Neural progenitor cell (in vitro differentiated cells): ENCODE data around the gene PPM1L. TPM values are rescaled to one million over a fixed set of nuclear protein-coding genes. Genes with fewer than 3 reads are reported as not detected.

Experiments used
- DNase-seq: peaks from one replicate; pipeline ENCODE4 v3.0.0-alpha.2; 2016; ENCODE audit warnings: low spot score
- H2AFZ ChIP-seq: fragments of 200-600 bp; sonication (generic); replicated peaks from 2 replicates; pipeline ENCODE4 v1.6.1; 2016; ENCODE audit warnings: antibody characterized with exemption
- H3F3A ChIP-seq: fragments of 200-600 bp; sonication (generic); 2 replicates; pipeline ENCODE4 v1.6.1; 2016; ENCODE audit warnings: antibody characterized with exemption, low read depth
- H3K27ac ChIP-seq: fragments of 200-600 bp; sonication (generic); 2 replicates; pipeline ENCODE4 v1.5.1; 2016; ENCODE audit warnings: mild to moderate bottlenecking
- H3K27me3 ChIP-seq: fragments of 200-600 bp; sonication (generic); 2 replicates; pipeline ENCODE4 v1.6.1; 2016; ENCODE audit warnings: mild to moderate bottlenecking, moderate library complexity
- H3K36me3 ChIP-seq: fragments of 200-600 bp; sonication (generic); 2 replicates; pipeline ENCODE4 v1.5.1; 2016
- H3K4me1 ChIP-seq: fragments of 200-600 bp; sonication (generic); 2 replicates; pipeline ENCODE4 v1.6.1; 2016; ENCODE audit warnings: mixed run types
- H3K4me2 ChIP-seq: fragments of 200-600 bp; sonication (generic); 2 replicates; pipeline ENCODE4 v1.6.1; 2016
- H3K4me3 ChIP-seq: fragments of 200-600 bp; sonication (generic); 2 replicates; pipeline ENCODE4 v1.5.1; 2016
- H3K79me2 ChIP-seq: fragments of 200-600 bp; sonication (generic); 2 replicates; pipeline ENCODE4 v1.6.1; 2016; ENCODE audit warnings: low read depth
- H3K9ac ChIP-seq: fragments of 200-600 bp; sonication (generic); 2 replicates; pipeline ENCODE4 v1.6.1; 2016
- H3K9me3 ChIP-seq: fragments of 200-600 bp; sonication (generic); 2 replicates; pipeline ENCODE4 v1.5.1; 2016; ENCODE audit warnings: low read depth
- H4K20me1 ChIP-seq: fragments of 200-600 bp; sonication (generic); 2 replicates; pipeline ENCODE4 v1.6.1; 2016; ENCODE audit warnings: low read depth
- H3K27ac Mint-ChIP-seq: 3 replicates; pipeline ENCODE4 v1.8.0; 2021; ENCODE audit warnings: mixed read lengths
- H3K27me3 Mint-ChIP-seq: 2 replicates; pipeline ENCODE4 v1.8.0; 2022; ENCODE audit warnings: low read depth, mild to moderate bottlenecking, inconsistent platforms, moderate library complexity, mixed read lengths; ENCODE audit not compliant: insufficient read depth
- H3K36me3 Mint-ChIP-seq: 3 replicates; pipeline ENCODE4 v1.8.0; 2021; ENCODE audit warnings: mixed read lengths
- H3K4me1 Mint-ChIP-seq: 3 replicates; pipeline ENCODE4 v1.8.0; 2021; ENCODE audit warnings: mixed read lengths
- H3K4me3 Mint-ChIP-seq: 3 replicates; pipeline ENCODE4 v1.8.0; 2021; ENCODE audit warnings: mild to moderate bottlenecking, moderate library complexity, mixed read lengths
- H3K9me3 Mint-ChIP-seq: 3 replicates; pipeline ENCODE4 v1.8.0; 2020; ENCODE audit warnings: mixed read lengths
- EZH2 ChIP-seq: fragments of 200-600 bp; sonication (generic); IDR thresholded peaks from 2 replicates; pipeline ENCODE4 v1.6.1; 2017; ENCODE audit warnings: antibody characterized with exemption, mild to moderate bottlenecking, moderate library complexity
- EZH2phosphoT487 ChIP-seq: fragments of 200-600 bp; sonication (generic); IDR thresholded peaks from 2 replicates; pipeline ENCODE4 v1.6.1; 2017; ENCODE audit warnings: antibody characterized with exemption
- total RNA-seq: library from RNA; depleted of rRNA; stranded (reverse); fragments of >200 nt; gene quantifications from 2 replicates; pipeline ENCODE4 v1.2.3, GENCODE V29; 2015; ENCODE audit warnings: low replicate concordance
- TF ChIP-seq, protein P1 (sequence below): fragments of 200-600 bp; sonication (generic); IDR thresholded peaks from 2 replicates; pipeline ENCODE4 v1.5.1; 2017; ENCODE audit warnings: antibody characterized with exemption, mild to moderate bottlenecking

Gene PPM1L
- total RNA-seq, 1 donor from 2014 or later = 16.5 TPM

DNA sequence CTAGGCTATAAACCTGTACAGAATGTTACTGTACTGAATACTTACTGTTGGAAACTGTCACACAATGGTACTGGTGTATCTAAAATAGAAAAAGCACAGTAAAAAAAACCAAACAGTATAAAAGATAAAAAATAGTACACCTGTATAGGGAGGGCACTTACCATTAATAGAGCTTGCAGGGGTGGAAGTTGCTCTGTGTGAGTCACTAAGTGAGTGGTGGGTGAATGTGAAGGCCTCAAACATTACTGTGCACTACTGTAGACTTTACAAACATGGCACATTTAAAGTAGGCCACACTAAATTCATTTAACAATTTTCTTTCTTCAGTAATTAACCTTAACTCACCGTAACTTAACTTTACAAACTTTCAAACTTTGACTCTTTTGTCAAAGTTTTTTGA, 327.1 kb downstream of the PPM1L start:
- no peak overlapping the region for H3K9ac ChIP-seq
- DNase-seq = no peak

DNA sequence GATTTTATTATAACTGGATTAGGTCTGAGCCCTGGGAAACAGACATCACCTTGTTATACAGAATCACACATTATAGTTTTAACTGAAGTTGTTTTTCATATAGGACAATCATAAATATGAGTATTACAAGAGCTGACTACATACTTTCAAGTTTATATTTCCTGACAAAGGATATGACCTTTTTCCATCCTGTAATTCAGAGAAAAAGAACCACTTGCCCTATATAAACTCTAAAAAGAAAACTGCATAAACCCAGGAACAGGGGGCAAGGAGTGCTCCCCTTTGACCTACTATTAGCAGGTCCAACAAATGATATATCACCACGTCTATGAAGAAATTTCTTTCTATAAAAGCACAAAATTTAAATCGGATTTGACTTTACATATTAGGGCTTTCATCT, 328.2 kb downstream of the PPM1L start:
- Mint-ChIP-seq H3K4me1 (no peaks in the 10 kb centered on the region), H3K36me3 (no peaks in the 10 kb centered on the region), H3K27ac (no peak overlapping the region), H3K4me3 (no peak overlapping the region), H3K9me3 (no peaks in the 10 kb centered on the region), H3K27me3 (peaks cover 5% of the 10 kb centered on the region)
- Histone ChIP-seq H3K9ac (no peak overlapping the region), H3K27ac (no peak overlapping the region), H3F3A (no peaks in the 10 kb centered on the region), H3K4me2 (no peak overlapping the region), H3K27me3 (no peaks in the 10 kb centered on the region), H3K36me3 (no peaks in the 10 kb centered on the region), H3K9me3 (no peaks in the 10 kb centered on the region), H4K20me1 (no peaks in the 10 kb centered on the region), H3K79me2 (no peaks in the 10 kb centered on the region), H3K4me3 (no peak overlapping the region), H3K4me1 (no peaks in the 10 kb centered on the region), H2AFZ (no peak overlapping the region)
- no peak for DNase-seq
- no peak for TF ChIP-seq EZH2
- TF ChIP-seq EZH2phosphoT487 = no peak
- TF ChIP-seq, protein P1, sequence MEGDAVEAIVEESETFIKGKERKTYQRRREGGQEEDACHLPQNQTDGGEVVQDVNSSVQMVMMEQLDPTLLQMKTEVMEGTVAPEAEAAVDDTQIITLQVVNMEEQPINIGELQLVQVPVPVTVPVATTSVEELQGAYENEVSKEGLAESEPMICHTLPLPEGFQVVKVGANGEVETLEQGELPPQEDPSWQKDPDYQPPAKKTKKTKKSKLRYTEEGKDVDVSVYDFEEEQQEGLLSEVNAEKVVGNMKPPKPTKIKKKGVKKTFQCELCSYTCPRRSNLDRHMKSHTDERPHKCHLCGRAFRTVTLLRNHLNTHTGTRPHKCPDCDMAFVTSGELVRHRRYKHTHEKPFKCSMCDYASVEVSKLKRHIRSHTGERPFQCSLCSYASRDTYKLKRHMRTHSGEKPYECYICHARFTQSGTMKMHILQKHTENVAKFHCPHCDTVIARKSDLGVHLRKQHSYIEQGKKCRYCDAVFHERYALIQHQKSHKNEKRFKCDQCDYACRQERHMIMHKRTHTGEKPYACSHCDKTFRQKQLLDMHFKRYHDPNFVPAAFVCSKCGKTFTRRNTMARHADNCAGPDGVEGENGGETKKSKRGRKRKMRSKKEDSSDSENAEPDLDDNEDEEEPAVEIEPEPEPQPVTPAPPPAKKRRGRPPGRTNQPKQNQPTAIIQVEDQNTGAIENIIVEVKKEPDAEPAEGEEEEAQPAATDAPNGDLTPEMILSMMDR = no peak

More for the DNA sequence above, 327.1 kb downstream of the PPM1L start:
- TF ChIP-seq, protein P1 = no peak
- TF ChIP-seq EZH2 = no peak
- TF ChIP-seq EZH2phosphoT487 = no peak
- H3K36me3 Mint-ChIP-seq = no peaks in the 10 kb centered on the region
- H3K27me3 Mint-ChIP-seq = peaks cover 5% of the 10 kb centered on the region
- Histone ChIP-seq H3K4me2 (no peak overlapping the region), H3K27me3 (no peaks in the 10 kb centered on the region), H3K27ac (no peak overlapping the region), H3K36me3 (no peaks in the 10 kb centered on the region), H3K4me1 (no peaks in the 10 kb centered on the region), H4K20me1 (no peaks in the 10 kb centered on the region), H3K4me3 (no peak overlapping the region), H3F3A (no peaks in the 10 kb centered on the region), H3K79me2 (no peaks in the 10 kb centered on the region), H3K9me3 (no peaks in the 10 kb centered on the region), H2AFZ (no peak overlapping the region)
- H3K4me3 Mint-ChIP-seq = no peak overlapping the region
- no peaks in the 10 kb centered on the region for H3K9me3 Mint-ChIP-seq
- H3K4me1 Mint-ChIP-seq = no peaks in the 10 kb centered on the region
- no peak overlapping the region for H3K27ac Mint-ChIP-seq

DNA sequence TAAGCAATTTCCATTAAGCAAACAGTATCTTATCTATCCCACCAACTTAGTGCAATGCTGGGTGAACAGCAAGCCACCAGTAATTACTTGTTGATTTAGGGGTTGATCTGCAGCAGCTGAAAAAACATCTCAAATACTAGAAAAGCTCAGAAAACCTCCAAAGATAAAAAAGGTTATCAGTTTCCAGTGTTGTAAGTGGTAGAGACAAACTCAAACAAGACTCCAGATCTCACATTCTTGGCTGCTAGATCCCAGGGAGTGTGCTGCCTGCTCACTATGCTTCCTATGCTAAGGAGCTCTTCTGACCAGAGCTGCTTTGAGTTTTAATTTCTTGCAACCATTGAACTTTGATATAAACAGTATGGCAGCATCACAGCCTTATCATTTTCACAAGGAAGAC, 337.9 kb downstream of the PPM1L start:
- H3K9ac ChIP-seq = no peak overlapping the region
- no peaks in the 10 kb centered on the region for H3K9me3 ChIP-seq
- no peaks in the 10 kb centered on the region for H3K27me3 ChIP-seq
- no peaks in the 10 kb centered on the region for H3K27me3 Mint-ChIP-seq
- H3K4me1 ChIP-seq = no peaks in the 10 kb centered on the region
- no peaks in the 10 kb centered on the region for H3K36me3 Mint-ChIP-seq
- H3K4me3 ChIP-seq = no peak overlapping the region
- H3K4me1 Mint-ChIP-seq = no peaks in the 10 kb centered on the region
- H3F3A ChIP-seq = no peaks in the 10 kb centered on the region
- no peak for TF ChIP-seq EZH2
- TF ChIP-seq, protein P1 = no peak
- TF ChIP-seq EZH2phosphoT487 = no peak
- DNase-seq = no peak
- H3K27ac ChIP-seq = no peak overlapping the region
- H2AFZ ChIP-seq = no peak overlapping the region
- H4K20me1 ChIP-seq = no peaks in the 10 kb centered on the region
- H3K4me3 Mint-ChIP-seq = no peak overlapping the region
- no peak overlapping the region for H3K27ac Mint-ChIP-seq
- no peak overlapping the region for H3K4me2 ChIP-seq
- no peaks in the 10 kb centered on the region for H3K79me2 ChIP-seq
- H3K9me3 Mint-ChIP-seq = no peaks in the 10 kb centered on the region
- no peaks in the 10 kb centered on the region for H3K36me3 ChIP-seq
